IMR-90 (cell line): ENCODE measurements around the gene NDUFB5. TPM values are rescaled to one million over a fixed set of nuclear protein-coding genes. Genes with fewer than 3 reads are reported as not detected.

ENCODE experiments used
- ATAC-seq: fragments of 200-7000 bp; cut with Tn5 transposase; 2 replicates; pipeline ENCODE4 v1.9.1; 2020; ENCODE audit warnings: low read depth, mild to moderate bottlenecking, moderate library complexity
- BruUV-seq: library from RNA; stranded (reverse); fragments of 400-500 nt; replicated peaks from 2 replicates; lab custom pipeline; 2021; lab: Mats Ljungman, UMichigan
- CTCF ChIA-PET: fragments of 300-600 bp; formaldehyde crosslinking; extraction: SDS; loops from one replicate; lab custom pipeline; 2021; ENCODE audit warnings: antibody characterized with exemption; lab: Yijun Ruan, JAX
- POLR2A ChIA-PET: fragments of 300-600 bp; sonication (Branson Sonifier 250); formaldehyde crosslinking; loops from one replicate; lab custom pipeline; 2022; ENCODE audit warnings: antibody characterized with exemption; ENCODE audit not compliant: unreplicated experiment; lab: Charles Lee
- DNase-seq: peaks from one replicate; pipeline ENCODE4 v3.0.0; 2013
- H2AFZ ChIP-seq: replicated peaks from 2 replicates; pipeline ENCODE3; 2013; ENCODE audit warnings: low read length, mild to moderate bottlenecking; ENCODE audit not compliant: poor library complexity
- H2AK5ac ChIP-seq: 2 replicates; pipeline ENCODE4 v1.6.1; 2013; ENCODE audit warnings: low read depth, low read length, inconsistent platforms
- H2AK9ac ChIP-seq: replicated peaks from 2 replicates; pipeline ENCODE3; 2013; ENCODE audit warnings: mild to moderate bottlenecking, low read depth, low read length, moderate library complexity; ENCODE audit not compliant: poor library complexity
- H2BK120ac ChIP-seq: 2 replicates; pipeline ENCODE4 v1.6.1; 2013; ENCODE audit warnings: low read depth, low read length, inconsistent platforms
- H2BK15ac ChIP-seq: 3 replicates; pipeline ENCODE4 v1.6.1; 2013; ENCODE audit warnings: low read depth, low read length, inconsistent platforms
- H2BK20ac ChIP-seq: 2 replicates; pipeline ENCODE4 v1.6.1; 2013; ENCODE audit warnings: low read depth, mild to moderate bottlenecking, inconsistent platforms, low read length, moderate library complexity
- H2BK5ac ChIP-seq: 2 replicates; pipeline ENCODE4 v1.6.1; 2013; ENCODE audit warnings: mild to moderate bottlenecking, low read depth, low read length, inconsistent platforms; ENCODE audit not compliant: poor library complexity, severe bottlenecking
- H3K14ac ChIP-seq: replicated peaks from 2 replicates; pipeline ENCODE4 v1.6.1; 2013; ENCODE audit warnings: low read depth, low read length, inconsistent platforms
- H3K18ac ChIP-seq: 2 replicates; pipeline ENCODE4 v1.6.1; 2013; ENCODE audit warnings: low read depth, low read length, control low read depth
- H3K23ac ChIP-seq: 2 replicates; pipeline ENCODE4 v1.6.1; 2013; ENCODE audit warnings: low read depth, low read length, inconsistent platforms
- H3K27ac ChIP-seq: 2 replicates; pipeline ENCODE4 v1.5.1; 2013; ENCODE audit warnings: mild to moderate bottlenecking, control low read depth, low read length; ENCODE audit not compliant: insufficient read depth
- H3K27me3 ChIP-seq: 2 replicates; pipeline ENCODE4 v1.6.1; 2013; ENCODE audit warnings: low read length; ENCODE audit not compliant: control insufficient read depth, insufficient read depth
- H3K36me3 ChIP-seq: 2 replicates; pipeline ENCODE4 v1.6.1; 2013; ENCODE audit warnings: low read length, mixed read lengths; ENCODE audit not compliant: control insufficient read depth, insufficient read depth
- H3K4ac ChIP-seq: 2 replicates; pipeline ENCODE4 v1.6.1; 2013; ENCODE audit warnings: low read depth, low read length, inconsistent platforms
- H3K4me1 ChIP-seq: 2 replicates; pipeline ENCODE4 v1.6.1; 2013; ENCODE audit warnings: low read length, mixed read lengths; ENCODE audit not compliant: control insufficient read depth, insufficient read depth
- H3K4me2 ChIP-seq: 2 replicates; pipeline ENCODE4 v1.6.1; 2013; ENCODE audit warnings: low read depth, mild to moderate bottlenecking, control low read depth, low read length, moderate library complexity
- H3K4me3 ChIP-seq: 2 replicates; pipeline ENCODE4 v1.5.1; 2013; ENCODE audit warnings: low read depth, mild to moderate bottlenecking, control low read depth, low read length, moderate library complexity; ENCODE audit not compliant: insufficient read depth
- H3K56ac ChIP-seq: 2 replicates; pipeline ENCODE4 v1.6.1; 2013; ENCODE audit warnings: low read length, inconsistent platforms; ENCODE audit not compliant: insufficient read depth; ENCODE audit errors: extremely low read depth
- H3K79me1 ChIP-seq, 2 experiments: 2 replicates each; pipeline ENCODE4 v1.6.1; 2013; ENCODE audit warnings: low read length in 2 of 2, inconsistent platforms in 1 of 2, low read depth in 1 of 2
- H3K9ac ChIP-seq: 2 replicates; pipeline ENCODE4 v1.6.1; 2013; ENCODE audit warnings: low read depth, low read length, control low read depth
- H3K9me1 ChIP-seq: 2 replicates; pipeline ENCODE4 v1.6.1; 2013; ENCODE audit warnings: low read length, inconsistent platforms; ENCODE audit not compliant: insufficient read depth
- H3K9me3 ChIP-seq: 2 replicates; pipeline ENCODE4 v1.6.1; 2013; ENCODE audit warnings: low read length; ENCODE audit not compliant: control insufficient read depth, insufficient read depth
- H4K20me1 ChIP-seq: 2 replicates; pipeline ENCODE4 v1.6.1; 2013; ENCODE audit warnings: low read length, inconsistent platforms; ENCODE audit not compliant: insufficient read depth
- H4K5ac ChIP-seq: 2 replicates; pipeline ENCODE4 v1.6.1; 2013; ENCODE audit warnings: mild to moderate bottlenecking, low read depth, low read length, control low read depth
- H4K8ac ChIP-seq, 2 experiments: 2 replicates each; pipeline ENCODE4 v1.6.1; 2013; ENCODE audit warnings: low read depth in 2 of 2, low read length in 2 of 2, control low read depth in 1 of 2, inconsistent platforms in 1 of 2
- H4K91ac ChIP-seq: 2 replicates; pipeline ENCODE4 v1.6.1; 2013; ENCODE audit warnings: low read depth, low read length, inconsistent platforms; ENCODE audit not compliant: insufficient read depth
- BHLHE40 ChIP-seq: fragments of 150-350 bp; IDR thresholded peaks from 2 replicates; pipeline ENCODE4 v1.6.1; 2016; ENCODE audit warnings: mild to moderate bottlenecking, low read depth, low read length
- CEBPB ChIP-seq: IDR thresholded peaks from 2 replicates; pipeline ENCODE4 v1.6.1; 2012; ENCODE audit warnings: low read depth, low read length, improper control_type of control experiment
- CHD1 ChIP-seq: IDR thresholded peaks from 2 replicates; pipeline ENCODE4 v1.6.1; 2012; ENCODE audit warnings: low read depth, low read length, improper control_type of control experiment
- CTCF ChIP-seq: conservative IDR thresholded peaks from 2 replicates; pipeline ENCODE4 v1.5.1; 2012; ENCODE audit warnings: mild to moderate bottlenecking, low read depth, low read length, improper control_type of control experiment
- ELK1 ChIP-seq: fragments of 150-350 bp; IDR thresholded peaks from 2 replicates; pipeline ENCODE4 v1.6.1; 2016; ENCODE audit warnings: low read depth, mild to moderate bottlenecking, low read length, moderate library complexity, borderline replicate concordance
- FOS ChIP-seq: fragments of 150-350 bp; IDR thresholded peaks from 2 replicates; pipeline ENCODE4 v1.6.1; 2016; ENCODE audit warnings: low read depth, low read length
- MAZ ChIP-seq: IDR thresholded peaks from 2 replicates; pipeline ENCODE4 v1.6.1; 2012; ENCODE audit warnings: low read depth, mild to moderate bottlenecking, low read length, improper control_type of control experiment, moderate library complexity, borderline replicate concordance
- RAD21 ChIP-seq: IDR thresholded peaks from 2 replicates; pipeline ENCODE4 v1.6.1; 2012; ENCODE audit warnings: low read length, improper control_type of control experiment
- RCOR1 ChIP-seq: IDR thresholded peaks from 2 replicates; pipeline ENCODE4 v1.6.1; 2012; ENCODE audit warnings: mild to moderate bottlenecking, low read length, improper control_type of control experiment; ENCODE audit not compliant: insufficient replicate concordance
- SMC3 ChIP-seq: fragments of 150-350 bp; IDR thresholded peaks from 2 replicates; pipeline ENCODE4 v1.6.1; 2016; ENCODE audit warnings: low read depth, mild to moderate bottlenecking, antibody characterized with exemption, low read length, moderate library complexity
- USF2 ChIP-seq: fragments of 150-350 bp; IDR thresholded peaks from 2 replicates; pipeline ENCODE4 v1.6.1; 2017; ENCODE audit warnings: mild to moderate bottlenecking, antibody characterized with exemption, low read length, low read depth
- WGBS, 2 experiments: methylation state at CpG; one replicate each; pipeline versions ENCODE4 v1.1.5 to v1.1.7; 2013; ENCODE audit warnings: missing lambda C conversion rate in 2 of 2; ENCODE audit not compliant: insufficient read length in 1 of 2; ENCODE audit errors: extremely low coverage in 2 of 2; 5-methylcytosine and 5-hydroxymethylcytosine counted together
- dilution Hi-C: fragments of 300-500 bp; cut with HindIII; formaldehyde crosslinking; loops from one replicate; pipeline ENCODE4 v1.14.3; 2018; ENCODE audit warnings: low sequenced_read_pairs; ENCODE audit not compliant: unreplicated experiment
- in situ Hi-C: fragments of 300-500 bp; cut with MboI; formaldehyde crosslinking; loops from 3 replicates; pipeline ENCODE4 v1.14.3; 2019; ENCODE audit warnings: low sequenced_read_pairs, inconsistent platforms, mixed read lengths
- intact Hi-C: fragments of 100-400 bp; cut with micrococcal nuclease; formaldehyde crosslinking; loops from 2 replicates; pipeline ENCODE4 v1.10.0; 2022
- polyA plus RNA-seq, 3 experiments: library from polyadenylated mRNA; depleted of rRNA; stranded (reverse); fragments of >200 nt; gene quantifications; 2 replicates each; pipeline ENCODE4 v1.2.3, GENCODE V29; 2012; ENCODE audit warnings: low replicate concordance in 1 of 3
- total RNA-seq: library from RNA; depleted of rRNA; stranded (reverse); fragments of >200 nt; gene quantifications from 2 replicates; pipeline ENCODE4 v1.2.3, GENCODE V29; 2012

The NDUFB5 gene
- total and polyA plus RNA-seq, 2 of the 4 experiments (the other 2 are of a cell fraction) = 17.2 to 29.3 TPM

- H3K9me3 ChIP-seq = no peaks in the 10 kb centered on the region
- no peaks in the 10 kb centered on the region; the same call in 1 of the 2 replicates for H3K4me1 ChIP-seq
- H2BK15ac ChIP-seq = no peak overlapping the region
- DNase-seq = no peak
- no peaks in the 10 kb centered on the region for H4K20me1 ChIP-seq
- no peak overlapping the region for H3K27ac ChIP-seq
- no peak overlapping the region for H3K23ac ChIP-seq
- in situ Hi-C loops (no loop called here), dilution Hi-C loops (no loop called here), intact Hi-C loops (no loop called here)
- ChIA-PET POLR2A (no interaction called here), CTCF (no interaction called here)
- peaks cover 18% of the 10 kb centered on the region for H3K36me3 ChIP-seq
- no CpG with 5 or more reads among the region's 4 CpGs for WGBS, 2 experiments
- H4K5ac ChIP-seq = no peak overlapping the region
- no peak overlapping the region for H2BK5ac ChIP-seq
- no peaks in the 10 kb centered on the region for H3K27me3 ChIP-seq
- H3K4me3 ChIP-seq = no peak overlapping the region; the same call in 1 of the 2 replicates
- no peaks in the 10 kb centered on the region for H3K9me1 ChIP-seq
- no peak overlapping the region for H2AK9ac ChIP-seq
- ATAC-seq = no peak
- H3K79me1 ChIP-seq = peaks cover 11 to 12% of the 10 kb centered on the region in 2 experiments
- H2BK20ac ChIP-seq = no peak overlapping the region
- BruUV-seq = no TSS peak
- TF ChIP-seq BHLHE40 (no peak), ELK1 (no peak), SMC3 (no peak), USF2 (no peak), MAZ (no peak), CHD1 (no peak), RAD21 (no peak), CTCF (no peak), FOS (no peak), CEBPB (no peak), RCOR1 (no peak)
- H2AFZ ChIP-seq = no peak overlapping the region
- no peak overlapping the region for H3K56ac ChIP-seq
- no peak overlapping the region for H3K18ac ChIP-seq
- no peak overlapping the region for H3K14ac ChIP-seq
- no peak overlapping the region for H4K91ac ChIP-seq
- H3K9ac ChIP-seq = no peak overlapping the region
- H2BK120ac ChIP-seq = no peak overlapping the region
- no peak overlapping the region for H4K8ac ChIP-seq
- peak overlapping the region; percentile 70 for H3K4me2 ChIP-seq
- no peak overlapping the region for H3K4ac ChIP-seq
- no peak overlapping the region; the same call in 1 of the 2 replicates for H2AK5ac ChIP-seq
Measured at GRCh38 chr3:179603321-179603720, 1.3 kb upstream of the NDUFB5 start.
